Trophoblast cell (in vitro differentiated cells and primary cell): Measurements from ENCODE around the gene INKA1. TPM values are rescaled to one million over a fixed set of nuclear protein-coding genes. Genes with fewer than 3 reads are reported as not detected.
A peak's percentile ranks its signal among the peaks of the same experiment; 100 is the strongest.

Source experiments
- DNase-seq, 2 donors: peaks; one replicate each; pipeline ENCODE4 v3.0.0-alpha.2; 2016
- H2AFZ ChIP-seq: 2 replicates; pipeline ENCODE4 v1.6.1; 2013; ENCODE audit warnings: low read length, moderate library complexity, mild to moderate bottlenecking; ENCODE audit not compliant: insufficient read depth, poor library complexity
- H2AK5ac ChIP-seq: 2 replicates; pipeline ENCODE4 v1.6.1; 2013; ENCODE audit warnings: mild to moderate bottlenecking, low read length
- H2BK120ac ChIP-seq: 2 replicates; pipeline ENCODE4 v1.6.1; 2013; ENCODE audit warnings: low read length, mild to moderate bottlenecking, moderate library complexity; ENCODE audit not compliant: insufficient read depth, poor library complexity
- H2BK12ac ChIP-seq: 2 replicates; pipeline ENCODE4 v1.6.1; 2013; ENCODE audit warnings: mild to moderate bottlenecking, low read length, moderate library complexity
- H2BK5ac ChIP-seq: 2 replicates; pipeline ENCODE4 v1.6.1; 2013; ENCODE audit warnings: low read length, low read depth, moderate library complexity, mild to moderate bottlenecking; ENCODE audit not compliant: poor library complexity
- H3K14ac ChIP-seq: 2 replicates; pipeline ENCODE4 v1.6.1; 2013; ENCODE audit warnings: mild to moderate bottlenecking, low read length
- H3K18ac ChIP-seq: 2 replicates; pipeline ENCODE4 v1.6.1; 2013; ENCODE audit warnings: mild to moderate bottlenecking, low read length
- H3K23ac ChIP-seq: 2 replicates; pipeline ENCODE4 v1.6.1; 2013; ENCODE audit warnings: low read length
- H3K27ac ChIP-seq: 2 replicates; pipeline ENCODE4 v1.5.1; 2013; ENCODE audit warnings: low read depth, mild to moderate bottlenecking, inconsistent platforms, low read length, moderate library complexity
- H3K27me3 ChIP-seq: 2 replicates; pipeline ENCODE4 v1.6.1; 2013; ENCODE audit warnings: inconsistent platforms, mild to moderate bottlenecking, low read length, moderate library complexity; ENCODE audit not compliant: insufficient read depth
- H3K36me3 ChIP-seq, 2 experiments: 1 replicate in 1 of 2; 2 replicates in 1 of 2; pipeline ENCODE4 v1.6.1; 2013; ENCODE audit warnings: low read length in 2 of 2, mild to moderate bottlenecking in 2 of 2, moderate library complexity in 1 of 2; ENCODE audit not compliant: insufficient read depth in 2 of 2, control insufficient read depth in 1 of 2
- H3K4ac ChIP-seq: 2 replicates; pipeline ENCODE4 v1.6.1; 2013; ENCODE audit warnings: low read depth, mild to moderate bottlenecking, low read length, moderate library complexity
- H3K4me1 ChIP-seq, 2 experiments: 1 replicate in 1 of 2; 2 replicates in 1 of 2; pipeline ENCODE4 v1.6.1; 2013; ENCODE audit warnings: low read length in 2 of 2, mild to moderate bottlenecking in 2 of 2, moderate library complexity in 1 of 2; ENCODE audit not compliant: insufficient read depth in 2 of 2, control insufficient read depth in 1 of 2
- H3K4me2 ChIP-seq: 2 replicates; pipeline ENCODE4 v1.6.1; 2013; ENCODE audit warnings: inconsistent platforms, mild to moderate bottlenecking, low read length, moderate library complexity
- H3K4me3 ChIP-seq: 2 replicates; pipeline ENCODE4 v1.5.1; 2013; ENCODE audit warnings: mild to moderate bottlenecking, low read depth, low read length, inconsistent platforms
- H3K79me1 ChIP-seq: one replicate; pipeline ENCODE4 v1.6.1; 2013; ENCODE audit warnings: low read length
- H3K79me2 ChIP-seq: 2 replicates; pipeline ENCODE4 v1.6.1; 2013; ENCODE audit warnings: low read length, mild to moderate bottlenecking; ENCODE audit not compliant: control insufficient read depth, insufficient read depth, poor library complexity
- H3K9ac ChIP-seq: 2 replicates; pipeline ENCODE4 v1.6.1; 2013; ENCODE audit warnings: mild to moderate bottlenecking, low read length
- H3K9me3 ChIP-seq: 2 replicates; pipeline ENCODE4 v1.6.1; 2013; ENCODE audit warnings: low read depth, mild to moderate bottlenecking, control low read depth, inconsistent platforms, low read length; ENCODE audit not compliant: insufficient read depth
- H4K12ac ChIP-seq: 2 replicates; pipeline ENCODE4 v1.6.1; 2013; ENCODE audit warnings: low read depth, mild to moderate bottlenecking, low read length, moderate library complexity
- H4K8ac ChIP-seq: 2 replicates; pipeline ENCODE4 v1.6.1; 2013; ENCODE audit warnings: low read depth, mild to moderate bottlenecking, low read length, moderate library complexity
- H4K91ac ChIP-seq: one replicate; pipeline ENCODE4 v1.6.1; 2013; ENCODE audit warnings: low read depth, mild to moderate bottlenecking, low read length, moderate library complexity
- WGBS: extraction: QIAGEN DNeasy Blood & Tissue Kit; methylation state at CpG from one replicate; pipeline ENCODE4 v1.1.7; 2013; ENCODE audit warnings: missing lambda C conversion rate; ENCODE audit not compliant: insufficient read length, insufficient coverage; ENCODE audit errors: extremely low coverage; 5-methylcytosine and 5-hydroxymethylcytosine counted together
- polyA plus RNA-seq: library from polyadenylated mRNA; stranded (reverse); fragments of 200-250 nt; gene quantifications from 2 replicates; pipeline ENCODE4 v1.2.3, GENCODE V29; 2013

The INKA1 gene
- 2.0 and 2.5 TPM in 2 replicates for polyA plus RNA-seq

DNA sequence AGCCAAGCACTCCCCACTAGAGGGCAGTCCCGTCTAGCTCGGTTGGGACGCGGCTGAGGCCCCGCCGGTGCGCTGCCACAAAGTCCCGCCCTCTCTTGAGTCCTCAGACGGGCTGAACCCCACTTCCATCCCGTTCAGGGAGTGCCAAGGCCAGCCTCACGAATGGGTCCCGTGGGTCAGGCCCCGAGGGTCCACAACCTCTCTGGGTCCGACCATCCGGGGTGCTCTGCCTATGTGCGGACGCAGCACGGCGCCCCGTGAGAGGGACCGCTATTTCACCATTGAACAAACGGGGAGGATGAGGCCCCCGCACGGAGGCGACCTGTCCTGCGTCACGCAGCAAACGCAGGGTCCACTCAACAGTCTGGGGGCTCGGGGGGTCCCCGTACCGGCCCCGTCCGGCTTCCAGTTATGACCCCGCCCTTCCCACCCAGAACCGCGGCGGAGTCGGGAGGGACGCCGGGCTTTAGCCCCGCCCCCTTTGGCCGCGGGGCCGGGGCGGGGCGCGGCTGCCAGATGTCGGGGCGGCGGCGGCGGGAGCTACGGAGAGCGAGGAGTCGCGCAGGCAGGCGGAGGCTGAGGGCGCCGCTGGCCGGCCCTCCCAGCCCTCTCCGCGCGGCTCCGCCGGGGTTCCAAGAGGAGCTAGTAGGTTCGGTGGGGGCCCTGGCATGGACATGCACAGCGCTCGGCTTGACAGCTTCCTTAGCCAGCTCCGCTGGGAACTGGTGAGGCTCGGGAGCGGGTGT lies at the start of gene INKA1:
INKA1 (plus strand) TSS at position 543 of the 746 bp plus-strand sequence; CDS start at position 675, 132 bp downstream.
- Histone ChIP-seq H3K23ac (no peak within 1 kb of the TSS), H2BK120ac (peak within 1 kb of the TSS; percentile 43), H3K4me2 (peak within 1 kb of the TSS; percentile 100), H4K8ac (peak within 1 kb of the TSS; percentile 67), H4K91ac (peak within 1 kb of the TSS; percentile 79), H2AK5ac (no peak within 1 kb of the TSS), H3K79me1 (peaks cover 21% of the 10 kb centered on the region), H3K4me1 (peaks cover 33 to 38% of the 10 kb centered on the region in 2 experiments), H4K12ac (peak within 1 kb of the TSS; percentile 64), H2BK5ac (peak within 1 kb of the TSS; percentile 43), H3K14ac (peak within 1 kb of the TSS; percentile 55), H3K79me2 (no peaks in the 10 kb centered on the region), H3K4ac (no peak within 1 kb of the TSS), H3K9ac (peak within 1 kb of the TSS; percentile 66), H3K36me3 (no peaks in the 10 kb centered on the region), H3K18ac (peak within 1 kb of the TSS; percentile 68), H3K27me3 (no peaks in the 10 kb centered on the region), H3K27ac (no peak within 1 kb of the TSS), H3K4me3 (peak within 1 kb of the TSS; percentile 85), H2AFZ (peak within 1 kb of the TSS; percentile 89), H3K9me3 (no peaks in the 10 kb centered on the region), H2BK12ac (peak within 1 kb of the TSS; percentile 26)
- no CpG with 5 or more reads among the region's 71 CpGs for WGBS
- peak; percentile 88 to 95 for DNase-seq

- Histone ChIP-seq H3K9me3 (no peaks in the 10 kb centered on the region), H4K12ac (no peak overlapping the region), H3K79me2 (no peaks in the 10 kb centered on the region), H3K4me2 (no peak overlapping the region), H2AFZ (no peak overlapping the region), H2BK12ac (no peak overlapping the region), H3K79me1 (no peaks in the 10 kb centered on the region), H4K91ac (no peak overlapping the region), H3K27ac (no peak overlapping the region), H4K8ac (no peak overlapping the region), H3K4me3 (no peak overlapping the region), H2BK120ac (no peak overlapping the region), H2AK5ac (no peak overlapping the region), H3K36me3 (no peaks in the 10 kb centered on the region), H3K27me3 (no peaks in the 10 kb centered on the region), H3K4ac (no peak overlapping the region), H3K9ac (no peak overlapping the region), H3K23ac (no peak overlapping the region), H3K14ac (no peak overlapping the region), H3K18ac (no peak overlapping the region), H2BK5ac (no peak overlapping the region), H3K4me1 (no peaks in the 10 kb centered on the region)
- WGBS, result no CpG with 5 or more reads among the region's 1 CpG
- DNase-seq, result peak in 1 of 2 donors; percentile 35
These were observed 48.5 kb upstream of the INKA1 start for GRCh38 chr3:49754536-49754935.

GRCh38 chr3:49756036-49756435 lies 47.0 kb upstream of the INKA1 start:
- no peaks in the 10 kb centered on the region for H3K79me1 ChIP-seq
- no peak overlapping the region for H3K9ac ChIP-seq
- H2AFZ ChIP-seq, result no peak overlapping the region
- H3K23ac ChIP-seq, result no peak overlapping the region
- no peak overlapping the region for H2BK12ac ChIP-seq
- no peak overlapping the region for H4K8ac ChIP-seq
- no peak overlapping the region for H3K27ac ChIP-seq
- H2AK5ac ChIP-seq, result no peak overlapping the region
- no peak overlapping the region for H2BK5ac ChIP-seq
- no peak overlapping the region for H3K4me3 ChIP-seq
- no peak overlapping the region for H4K12ac ChIP-seq
- no peak overlapping the region for H3K4me2 ChIP-seq
- no peak overlapping the region for H3K18ac ChIP-seq
- no peak overlapping the region for H3K14ac ChIP-seq
- no peaks in the 10 kb centered on the region for H3K27me3 ChIP-seq
- no peak overlapping the region for H4K91ac ChIP-seq
- peak overlapping the region; percentile 14 for H3K4ac ChIP-seq
- H3K79me2 ChIP-seq, result no peaks in the 10 kb centered on the region
- no peaks in the 10 kb centered on the region for H3K4me1 ChIP-seq
- H2BK120ac ChIP-seq, result no peak overlapping the region
- DNase-seq, result no peak
- no peaks in the 10 kb centered on the region for H3K36me3 ChIP-seq
- no CpG with 5 or more reads among the region's 1 CpG for WGBS
- H3K9me3 ChIP-seq, result no peaks in the 10 kb centered on the region

- Histone ChIP-seq H3K36me3 (peaks cover 0 to 5% of the 10 kb centered on the region in 2 experiments), H2AFZ (no peak overlapping the region), H3K9ac (no peak overlapping the region), H4K12ac (no peak overlapping the region), H3K79me2 (peaks cover 3% of the 10 kb centered on the region), H2BK12ac (no peak overlapping the region), H3K4me3 (no peak overlapping the region), H3K4ac (no peak overlapping the region), H2BK120ac (no peak overlapping the region), H3K9me3 (no peaks in the 10 kb centered on the region), H3K23ac (no peak overlapping the region), H3K27me3 (no peaks in the 10 kb centered on the region), H2AK5ac (no peak overlapping the region), H4K91ac (no peak overlapping the region), H4K8ac (no peak overlapping the region), H3K4me2 (no peak overlapping the region), H3K27ac (no peak overlapping the region), H3K79me1 (no peaks in the 10 kb centered on the region), H3K4me1 (no peaks in the 10 kb centered on the region), H3K18ac (no peak overlapping the region), H2BK5ac (no peak overlapping the region), H3K14ac (no peak overlapping the region)
- DNase-seq, result no peak
- WGBS, result no CpG with 5 or more reads among the region's 2 CpGs
These were observed 45.9 kb upstream of the INKA1 start for GRCh38 chr3:49757197-49757596.
